CD4-positive, alpha-beta T cell (primary cell): Measurements from ENCODE around the gene URI1. TPM values are rescaled to one million over a fixed set of nuclear protein-coding genes. Genes with fewer than 3 reads are reported as not detected.

Source experiments
- ATAC-seq: fragments of 200-7000 bp; cut with Tn5 transposase; one replicate; pipeline ENCODE4 v1.10.0; 2022; ENCODE audit warnings: mild to moderate bottlenecking; ENCODE audit not compliant: poor library complexity
- CTCF ChIA-PET: fragments of 350-600 bp; sonication (Branson Sonifier 250); formaldehyde crosslinking; loops from one replicate; lab custom pipeline; 2021; ENCODE audit warnings: antibody characterized with exemption, inconsistent platforms; lab: Charles Lee
- POLR2A ChIA-PET: fragments of 350-600 bp; sonication (Branson Sonifier 250); formaldehyde crosslinking; loops from one replicate; lab custom pipeline; 2021; ENCODE audit warnings: antibody characterized with exemption, inconsistent platforms; lab: Charles Lee
- DNase-seq, 14 experiments: peaks; one replicate each; pipeline ENCODE4 v3.0.0-alpha.2; 2013 to 2020; ENCODE audit warnings: mixed read lengths in 2 of 14
- H3K27ac ChIP-seq, 2 donors: one replicate each; pipeline versions ENCODE4 v1.5.1 to v1.7.0; 2013; ENCODE audit warnings: low read length in 2 of 2, low read depth in 1 of 2, mild to moderate bottlenecking in 1 of 2
- H3K27me3 ChIP-seq, 2 experiments: 1 replicate in 1 of 2; 2 replicates in 1 of 2; pipeline versions ENCODE4 v1.6.1 to v1.7.0; 2013; ENCODE audit warnings: low read length in 2 of 2, control low read depth in 1 of 2, mild to moderate bottlenecking in 1 of 2, moderate library complexity in 1 of 2; ENCODE audit not compliant: insufficient read depth in 2 of 2, control insufficient read depth in 1 of 2
- H3K36me3 ChIP-seq: one replicate; pipeline ENCODE4 v1.6.1; 2013; ENCODE audit warnings: low read length, control low read depth; ENCODE audit not compliant: insufficient read depth
- H3K4me1 ChIP-seq: one replicate; pipeline ENCODE4 v1.6.1; 2013; ENCODE audit warnings: low read length, control low read depth; ENCODE audit not compliant: insufficient read depth
- H3K4me3 ChIP-seq: one replicate; pipeline ENCODE4 v1.5.1; 2013; ENCODE audit warnings: mild to moderate bottlenecking, low read length, moderate library complexity
- H3K9me3 ChIP-seq, 2 experiments: 1 replicate in 1 of 2; 2 replicates in 1 of 2; pipeline versions ENCODE4 v1.6.1 to v1.7.0; 2013; ENCODE audit warnings: low read length in 2 of 2, mild to moderate bottlenecking in 2 of 2, control low read depth in 1 of 2, moderate library complexity in 1 of 2; ENCODE audit not compliant: control insufficient read depth in 1 of 2, insufficient read depth in 1 of 2
- H3K27ac Mint-ChIP-seq: one replicate; pipeline ENCODE4 v1.8.0; 2020; ENCODE audit warnings: mixed read lengths
- H3K27me3 Mint-ChIP-seq: one replicate; pipeline ENCODE4 v1.8.0; 2021; ENCODE audit warnings: mixed read lengths
- H3K36me3 Mint-ChIP-seq: one replicate; pipeline ENCODE4 v1.8.0; 2021; ENCODE audit warnings: low read depth, mixed read lengths
- H3K4me1 Mint-ChIP-seq: one replicate; pipeline ENCODE4 v1.8.0; 2021; ENCODE audit warnings: low read depth, mixed read lengths
- H3K4me3 Mint-ChIP-seq: one replicate; pipeline ENCODE4 v1.8.0; 2020; ENCODE audit warnings: mild to moderate bottlenecking, mixed read lengths
- H3K9me3 Mint-ChIP-seq: one replicate; pipeline ENCODE4 v1.8.0; 2020; ENCODE audit warnings: mixed read lengths
- intact Hi-C, 2 experiments: fragments of 100-400 bp; cut with DNase I in 1 of 2; cut with micrococcal nuclease in 1 of 2; formaldehyde crosslinking; loops; one replicate each; pipeline versions ENCODE4 v1.15.1 to v1.9.0; 2023 to 2025; cut with DNase I, micrococcal nuclease
- total RNA-seq, 174 experiments: library from RNA in 2 of 174; stranded (reverse) in 2 of 174; gene quantifications; one replicate each; pipeline ENCODE4 v1.2.3 and lab custom pipeline; 2021 to 2026
- TF ChIP-seq, protein P1 (sequence below): fragments of 200-600 bp; IDR thresholded peaks from one replicate; pipeline ENCODE4 v1.8.0; 2022; ENCODE audit warnings: antibody characterized with exemption, mild to moderate bottlenecking

The URI1 gene
- total RNA-seq, 2 experiments from 2014 or later, result 50.9 to 63.6 TPM

DNA sequence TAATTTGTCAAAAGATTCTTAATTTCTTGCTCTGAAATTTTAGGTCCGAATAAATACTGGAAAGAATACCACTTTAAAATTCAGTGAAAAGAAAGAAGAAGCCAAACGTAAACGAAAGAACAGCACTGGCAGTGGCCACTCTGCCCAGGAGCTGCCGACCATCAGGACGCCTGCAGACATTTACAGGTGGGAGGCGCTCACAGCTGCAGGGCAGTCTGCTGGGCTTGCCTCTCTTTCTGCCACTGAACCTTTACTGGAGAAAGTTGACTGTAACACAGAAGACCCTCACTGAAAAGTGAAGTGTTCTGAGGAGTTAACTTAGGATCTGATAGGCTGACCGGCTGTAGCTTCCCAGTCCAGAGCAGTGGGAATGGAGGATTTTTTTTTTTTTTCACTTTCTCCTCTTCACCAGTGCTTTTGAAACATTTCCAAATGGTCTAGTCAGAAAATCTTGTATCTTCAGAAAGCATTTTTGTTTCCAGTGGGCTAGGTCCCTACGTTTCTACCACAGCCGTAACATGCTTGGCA is 69.1 kb downstream of the URI1 start:
- POLR2A ChIA-PET, result no interaction called here
- ATAC-seq (no peak), DNase-seq (no peak)
- Histone ChIP-seq H3K27me3 (no peaks in the 10 kb centered on the region), H3K4me3 (no peak overlapping the region), H3K36me3 (peaks cover 68% of the 10 kb centered on the region), H3K27ac (no peak overlapping the region), H3K9me3 (no peaks in the 10 kb centered on the region), H3K4me1 (peaks cover under 1% of the 10 kb centered on the region)
- Mint-ChIP-seq H3K4me3 (no peak overlapping the region), H3K9me3 (no peaks in the 10 kb centered on the region), H3K4me1 (peaks cover 17% of the 10 kb centered on the region), H3K27me3 (no peaks in the 10 kb centered on the region), H3K36me3 (peaks cover 88% of the 10 kb centered on the region), H3K27ac (no peak overlapping the region)
- intact Hi-C loops, result no loop called here
- CTCF ChIA-PET, result no interaction called here
- TF ChIP-seq, protein P1, sequence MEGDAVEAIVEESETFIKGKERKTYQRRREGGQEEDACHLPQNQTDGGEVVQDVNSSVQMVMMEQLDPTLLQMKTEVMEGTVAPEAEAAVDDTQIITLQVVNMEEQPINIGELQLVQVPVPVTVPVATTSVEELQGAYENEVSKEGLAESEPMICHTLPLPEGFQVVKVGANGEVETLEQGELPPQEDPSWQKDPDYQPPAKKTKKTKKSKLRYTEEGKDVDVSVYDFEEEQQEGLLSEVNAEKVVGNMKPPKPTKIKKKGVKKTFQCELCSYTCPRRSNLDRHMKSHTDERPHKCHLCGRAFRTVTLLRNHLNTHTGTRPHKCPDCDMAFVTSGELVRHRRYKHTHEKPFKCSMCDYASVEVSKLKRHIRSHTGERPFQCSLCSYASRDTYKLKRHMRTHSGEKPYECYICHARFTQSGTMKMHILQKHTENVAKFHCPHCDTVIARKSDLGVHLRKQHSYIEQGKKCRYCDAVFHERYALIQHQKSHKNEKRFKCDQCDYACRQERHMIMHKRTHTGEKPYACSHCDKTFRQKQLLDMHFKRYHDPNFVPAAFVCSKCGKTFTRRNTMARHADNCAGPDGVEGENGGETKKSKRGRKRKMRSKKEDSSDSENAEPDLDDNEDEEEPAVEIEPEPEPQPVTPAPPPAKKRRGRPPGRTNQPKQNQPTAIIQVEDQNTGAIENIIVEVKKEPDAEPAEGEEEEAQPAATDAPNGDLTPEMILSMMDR, result no peak

DNA sequence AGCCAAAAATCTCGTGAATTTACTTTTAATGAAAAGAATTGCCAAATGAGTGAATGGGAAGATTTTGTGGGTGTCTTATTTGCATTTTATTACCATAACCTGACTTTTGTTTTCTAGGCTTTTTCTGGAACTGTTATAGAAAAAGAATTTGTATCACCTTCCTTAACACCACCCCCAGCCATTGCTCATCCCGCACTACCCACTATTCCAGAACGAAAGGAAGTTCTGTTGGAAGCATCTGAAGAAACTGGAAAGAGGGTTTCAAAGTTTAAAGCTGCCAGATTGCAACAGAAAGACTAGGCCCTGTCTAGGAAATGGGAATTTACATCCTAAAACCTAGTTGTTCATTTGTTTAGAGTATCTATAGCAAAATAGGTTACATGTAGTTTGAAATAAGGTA is 72.7 kb downstream of the URI1 start:
- H3K36me3 Mint-ChIP-seq, result peaks cover 77% of the 10 kb centered on the region
- ChIA-PET CTCF (no interaction called here), POLR2A (interaction anchor here (1.0 kb wide), 1 partner anchor 73 kb away, joined by 3 read pairs; the partner anchor contains the start of gene URI1)
- Histone ChIP-seq H3K4me3 (no peak overlapping the region), H3K27ac (no peak overlapping the region), H3K9me3 (no peaks in the 10 kb centered on the region), H3K27me3 (no peaks in the 10 kb centered on the region), H3K4me1 (no peaks in the 10 kb centered on the region), H3K36me3 (peaks cover 51% of the 10 kb centered on the region)
- DNase-seq (no peak), ATAC-seq (no peak)
- no peaks in the 10 kb centered on the region for H3K27me3 Mint-ChIP-seq
- intact Hi-C loops, result no loop called here
- H3K4me3 Mint-ChIP-seq, result no peak overlapping the region
- TF ChIP-seq, protein P1, result no peak
- no peak overlapping the region for H3K27ac Mint-ChIP-seq
- no peaks in the 10 kb centered on the region for H3K9me3 Mint-ChIP-seq
- no peaks in the 10 kb centered on the region for H3K4me1 Mint-ChIP-seq

DNA sequence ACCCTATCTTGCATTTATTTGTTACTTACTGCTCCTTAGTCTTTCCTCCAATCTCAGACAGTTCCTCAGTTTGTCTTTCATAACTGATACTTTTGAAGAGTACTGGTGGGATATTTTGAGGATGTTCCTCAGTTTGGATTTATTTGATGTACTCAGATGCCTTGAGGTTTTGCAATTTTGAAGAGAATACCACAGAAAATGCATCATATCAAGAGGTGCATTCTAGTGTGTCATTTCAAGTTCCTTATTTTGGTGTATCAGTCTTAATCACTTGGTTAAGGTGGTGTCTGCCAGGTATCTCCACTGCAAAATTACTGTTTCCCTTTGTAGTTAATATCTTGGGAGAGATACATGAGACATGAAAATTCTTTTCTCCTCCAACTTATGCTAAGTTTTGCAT is 75.1 kb downstream of the URI1 start:
- DNase-seq (no peak), ATAC-seq (no peak)
- H3K27me3 ChIP-seq, result no peaks in the 10 kb centered on the region
- Mint-ChIP-seq H3K9me3 (no peaks in the 10 kb centered on the region), H3K27ac (no peak overlapping the region), H3K4me1 (peaks cover 7% of the 10 kb centered on the region), H3K36me3 (peaks cover 65% of the 10 kb centered on the region), H3K27me3 (no peaks in the 10 kb centered on the region), H3K4me3 (no peak overlapping the region)
- H3K9me3 ChIP-seq, result no peaks in the 10 kb centered on the region
- no peak overlapping the region for H3K4me3 ChIP-seq
- H3K36me3 ChIP-seq, result peaks cover 29% of the 10 kb centered on the region
- TF ChIP-seq, protein P1, result no peak
- no peaks in the 10 kb centered on the region for H3K4me1 ChIP-seq
- intact Hi-C loops, result no loop called here
- no peak overlapping the region for H3K27ac ChIP-seq
- CTCF ChIA-PET, result no interaction called here
- POLR2A ChIA-PET, result no interaction called here
